Activated CD8-positive, alpha-beta memory T cell treated with anti-CD3 and anti-CD28 coated beads for 36 hours (primary cell): ENCODE measurements around the gene VAV2. TPM values are rescaled to one million over a fixed set of nuclear protein-coding genes. Genes with fewer than 3 reads are reported as not detected.
"Not testable (repeated sequence)": the region's sequence is repeated elsewhere in the genome, so short reads cannot be mapped to it uniquely, and the experiment has no call there.

Source experiments
- CTCF ChIA-PET: fragments of 350-600 bp; sonication (Branson Sonifier 250); formaldehyde crosslinking; loops from one replicate; lab custom pipeline; 2021; ENCODE audit warnings: antibody characterized with exemption; lab: Charles Lee
- POLR2A ChIA-PET: fragments of 350-600 bp; sonication (Branson Sonifier 250); formaldehyde crosslinking; loops from one replicate; lab custom pipeline; 2021; ENCODE audit warnings: antibody characterized with exemption; lab: Charles Lee
- total RNA-seq, 2 experiments: library from RNA; stranded (reverse); gene quantifications; one replicate each; pipeline ENCODE4 v1.2.3, GENCODE V29; 2021

Gene VAV2
- total RNA-seq, 2 experiments from 2014 or later: 6.2 to 6.7 TPM

DNA sequence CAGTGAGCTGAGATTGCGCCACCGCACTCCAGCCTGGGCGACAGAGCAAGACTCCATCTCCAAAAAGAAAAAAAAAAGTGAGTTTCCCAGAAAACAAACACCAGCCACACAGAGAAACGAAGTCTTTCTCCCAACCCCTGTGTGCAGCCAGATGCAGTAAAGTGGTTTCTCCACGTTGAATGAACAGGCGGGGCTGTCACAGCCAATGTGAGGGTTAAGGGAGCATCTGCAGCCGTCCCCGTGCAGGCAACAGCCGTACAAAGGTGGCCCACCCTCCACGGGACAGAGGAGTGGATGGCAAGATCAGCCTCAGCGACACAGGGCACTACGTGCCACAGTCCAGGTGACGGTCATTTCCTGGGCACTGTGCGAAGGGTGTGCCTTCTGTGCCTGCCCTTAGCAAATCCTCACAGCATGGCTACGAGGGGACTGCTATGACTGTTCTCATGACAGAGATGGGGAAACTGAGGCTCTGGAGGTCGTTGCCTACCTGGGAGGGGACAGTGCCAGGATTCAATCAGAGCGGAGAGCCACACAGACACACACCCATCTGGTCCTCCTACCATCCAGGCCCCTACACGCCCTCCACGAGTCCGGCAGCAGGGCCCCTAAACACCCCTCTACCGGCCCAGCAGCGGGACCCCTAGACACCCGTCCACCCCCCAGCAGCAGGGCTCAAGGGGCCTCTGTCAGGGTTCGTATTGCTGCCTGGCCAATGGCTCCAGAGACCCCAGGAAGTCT, 2.3 kb downstream of the VAV2 start:
- ChIA-PET CTCF (no interaction called here), POLR2A (no interaction called here)

DNA sequence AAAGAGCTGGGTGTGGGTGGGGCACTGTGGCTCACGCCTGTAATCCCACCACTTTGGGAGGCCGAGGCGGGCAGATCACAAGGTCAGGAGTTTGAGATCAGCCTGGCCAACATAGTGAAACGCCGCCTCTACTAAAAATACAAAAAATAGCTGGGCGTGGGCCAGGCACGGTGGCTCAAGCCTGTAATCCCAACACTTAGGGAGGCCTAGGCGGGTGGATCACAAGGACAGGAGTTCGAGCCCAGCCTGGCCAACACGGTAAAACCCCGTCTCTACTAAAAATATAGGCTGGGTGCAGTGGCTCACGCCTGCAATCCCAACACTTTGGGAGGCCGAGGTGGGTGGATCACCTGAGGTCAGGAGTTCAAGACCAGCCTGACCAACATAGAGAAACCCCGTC, 3.4 kb downstream of the VAV2 start:
- CTCF ChIA-PET, POLR2A ChIA-PET: not testable (repeated sequence)

DNA sequence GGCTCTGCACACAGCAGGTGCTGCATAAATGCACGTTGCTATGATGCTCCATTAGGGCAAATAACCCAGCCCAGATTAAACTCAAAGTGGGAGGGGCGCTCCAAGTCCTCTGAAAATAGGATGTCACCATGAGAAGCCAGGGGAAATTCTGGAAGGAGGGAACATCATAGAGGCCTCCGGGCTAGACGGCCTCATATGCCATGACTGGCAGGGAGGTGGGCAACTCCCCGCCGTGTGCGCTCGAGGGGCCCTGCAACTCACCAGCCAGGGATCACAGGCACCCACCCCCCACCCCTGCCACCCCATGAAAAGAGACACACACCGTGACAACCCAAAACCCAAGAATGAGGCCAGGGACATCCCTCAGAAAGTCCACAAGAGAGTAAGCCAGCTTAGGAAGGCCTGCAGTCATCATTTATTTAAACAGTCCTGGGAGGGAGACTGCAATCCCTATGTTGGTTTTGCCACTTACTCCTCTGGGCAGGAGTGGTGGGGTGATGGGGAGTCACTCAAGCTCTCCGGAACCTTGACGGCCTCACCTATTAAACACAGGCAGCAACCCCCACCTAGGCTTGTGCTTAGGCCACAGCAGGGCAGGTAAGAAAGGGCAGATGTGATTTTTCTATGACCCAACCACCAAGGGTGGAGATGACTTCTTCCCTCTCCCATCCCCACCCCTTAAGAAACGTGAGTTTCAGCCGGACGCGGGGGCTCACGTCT, 4.0 kb downstream of the VAV2 start:
- CTCF ChIA-PET: no interaction called here
- POLR2A ChIA-PET: no interaction called here

GRCh38 chr9:133987446-133987788, 4.7 kb downstream of the VAV2 start:
- CTCF ChIA-PET: no interaction called here
- POLR2A ChIA-PET: no interaction called here

DNA sequence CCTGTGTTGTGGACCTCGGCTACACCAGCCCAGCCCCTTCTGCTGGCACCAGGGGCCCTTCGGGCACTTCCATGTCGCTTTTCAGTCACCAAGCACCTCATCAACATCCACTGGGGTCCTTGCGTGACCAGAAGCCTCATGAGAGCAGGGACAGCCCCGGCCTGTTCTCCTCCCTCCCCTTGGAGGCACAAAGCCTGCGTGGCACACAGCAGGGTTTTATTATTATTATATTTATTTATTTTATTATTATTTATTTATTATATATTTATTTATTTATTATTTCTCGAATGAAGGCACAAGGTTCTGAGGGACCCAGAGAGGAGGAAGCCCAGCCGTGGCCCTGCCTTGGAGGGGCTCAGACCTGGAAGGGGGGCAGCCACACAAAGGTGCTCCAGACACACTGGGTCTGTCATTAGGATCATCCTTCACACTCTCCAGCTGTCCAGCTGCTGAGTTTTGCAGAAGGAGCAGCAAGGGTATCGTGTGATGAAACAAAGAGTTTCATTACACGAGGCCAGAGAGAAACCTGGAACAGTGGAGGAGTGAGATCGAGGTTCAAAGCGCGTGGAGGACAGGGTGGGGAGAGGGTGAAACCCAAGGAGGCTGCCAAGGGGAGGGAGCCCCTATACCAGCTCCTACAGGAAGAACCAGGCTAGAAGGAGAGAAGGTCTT, 5.2 kb downstream of the VAV2 start:
- ChIA-PET CTCF (no interaction called here), POLR2A (no interaction called here)

DNA sequence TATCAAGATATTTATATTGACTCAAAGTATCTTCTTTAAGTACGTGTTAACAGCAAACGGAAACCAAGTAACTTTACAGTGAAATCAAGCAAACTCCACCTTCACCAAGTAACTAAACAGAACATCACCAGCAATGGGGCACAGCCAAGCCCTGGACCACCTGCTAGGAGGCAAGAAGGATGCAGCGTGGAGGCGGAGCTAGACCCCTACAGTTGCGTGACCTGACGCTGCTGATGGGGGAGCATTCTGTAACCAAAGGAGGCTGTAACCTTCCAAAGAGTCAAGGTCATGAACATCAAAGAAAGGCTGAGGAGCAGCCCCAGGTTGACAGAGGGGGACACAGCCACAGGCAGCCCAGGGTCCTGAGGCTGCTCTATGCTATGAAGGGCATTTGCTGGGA, 6.1 kb downstream of the VAV2 start:
- POLR2A ChIA-PET: no interaction called here
- CTCF ChIA-PET: no interaction called here

- ChIA-PET POLR2A (no interaction called here), CTCF (interaction anchor here (1.2 kb wide), 1 partner anchor 13 kb away, joined by 3 read pairs; no protein-coding TSS in a partner anchor)
Measured at GRCh38 chr9:133982971-133983720, 9.0 kb downstream of the VAV2 start.

DNA sequence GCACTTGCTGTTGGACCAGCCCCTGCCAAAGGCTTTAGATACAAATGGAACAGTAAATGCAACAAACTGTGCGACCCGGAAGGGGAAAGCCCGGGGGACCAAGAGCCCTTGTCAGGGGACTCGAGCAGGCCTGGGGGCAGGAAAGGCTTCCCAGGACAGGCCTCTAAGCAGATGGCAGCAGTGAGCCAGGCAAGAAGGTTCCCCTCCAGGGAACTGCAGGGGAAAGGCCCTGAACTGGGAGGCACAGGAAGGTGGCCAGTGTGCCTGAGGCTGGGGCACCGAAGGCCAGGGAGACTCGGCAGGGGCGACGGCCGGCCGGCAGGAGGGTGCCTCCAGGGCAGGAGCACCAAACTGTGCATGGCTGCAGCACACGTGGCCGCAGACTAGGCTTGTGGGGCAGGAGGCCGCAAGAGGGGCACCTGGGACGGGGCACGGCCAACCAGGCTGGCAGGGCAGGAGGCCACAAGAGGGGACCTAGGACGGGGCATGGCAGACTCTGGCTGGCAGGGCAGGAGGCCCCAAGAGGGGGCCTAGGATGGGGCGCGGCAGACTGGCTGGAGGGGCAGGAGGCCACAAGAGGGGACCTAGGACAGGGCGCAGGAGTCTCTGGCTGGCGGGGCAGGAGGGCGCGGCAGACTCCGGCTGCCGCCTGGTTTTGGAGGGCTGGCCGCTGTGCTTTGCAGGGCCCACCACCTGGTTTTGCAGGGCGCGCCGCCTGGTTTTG, 10.0 kb downstream of the VAV2 start:
- POLR2A ChIA-PET: no interaction called here
- CTCF ChIA-PET: no interaction called here

- ChIA-PET CTCF (no interaction called here), POLR2A (no interaction called here)
Measured at GRCh38 chr9:133981589-133981957, 10.6 kb downstream of the VAV2 start.

DNA sequence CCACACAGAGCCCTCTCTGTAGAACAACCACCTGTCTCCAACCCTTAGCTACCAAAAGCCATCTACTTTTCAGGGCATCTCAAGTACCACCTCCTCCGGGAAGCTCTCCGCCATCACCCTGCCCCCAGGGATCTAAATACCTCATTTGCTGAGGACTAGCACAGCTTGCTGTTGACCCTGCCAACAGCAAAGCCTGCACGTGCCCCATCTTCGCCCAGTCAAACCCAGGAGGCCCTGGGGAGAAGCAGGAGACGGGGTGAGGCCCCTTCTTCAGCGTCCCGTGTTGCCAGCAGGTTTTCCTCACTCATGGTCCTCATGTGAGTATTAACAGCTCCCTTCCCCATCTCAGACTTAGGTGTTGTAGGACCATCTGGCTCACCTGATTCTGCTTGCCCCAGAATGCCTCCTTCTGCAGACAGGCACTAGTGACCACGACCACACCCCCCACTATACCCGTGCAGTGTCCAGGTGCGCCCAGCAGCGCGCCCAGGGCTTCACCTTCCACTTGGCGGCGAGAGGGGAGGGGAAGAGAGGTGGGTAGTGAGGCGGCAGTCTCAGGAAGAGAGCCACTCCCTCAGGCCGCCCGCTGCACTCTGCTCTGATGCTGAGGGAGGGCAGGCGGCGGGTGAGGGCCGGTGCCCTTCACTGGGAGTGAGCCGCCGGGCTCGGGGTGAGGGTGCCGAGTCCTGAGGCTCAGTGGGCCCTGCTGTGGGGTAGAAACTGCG, 11.1 kb downstream of the VAV2 start:
- ChIA-PET POLR2A (no interaction called here), CTCF (no interaction called here)

GRCh38 chr9:133979921-133980863, 11.9 kb downstream of the VAV2 start:
- POLR2A ChIA-PET: no interaction called here
- CTCF ChIA-PET: no interaction called here

GRCh38 chr9:133979273-133979920, 12.7 kb downstream of the VAV2 start:
- ChIA-PET POLR2A (interaction anchor here (0.6 kb wide), 1 partner anchor 904 kb away, joined by 7 read pairs; no protein-coding TSS in a partner anchor), CTCF (no interaction called here)

GRCh38 chr9:133978899-133979272, 13.2 kb downstream of the VAV2 start:
- CTCF ChIA-PET: no interaction called here

GRCh38 chr9:133978226-133978898, 13.8 kb downstream of the VAV2 start:
- POLR2A ChIA-PET: no interaction called here
- CTCF ChIA-PET: no interaction called here

More at GRCh38 chr9:133978899-133979272, 13.2 kb downstream of the VAV2 start:
- POLR2A ChIA-PET: interaction anchor here (0.6 kb wide), 1 partner anchor 903 kb away, joined by 7 read pairs; no protein-coding TSS in a partner anchor

- CTCF ChIA-PET: interaction anchor here (1.1 kb wide), 1 partner anchor 18 kb away, joined by 3 read pairs; no protein-coding TSS in a partner anchor
Measured at GRCh38 chr9:133977421-133978201, 14.5 kb downstream of the VAV2 start.

DNA sequence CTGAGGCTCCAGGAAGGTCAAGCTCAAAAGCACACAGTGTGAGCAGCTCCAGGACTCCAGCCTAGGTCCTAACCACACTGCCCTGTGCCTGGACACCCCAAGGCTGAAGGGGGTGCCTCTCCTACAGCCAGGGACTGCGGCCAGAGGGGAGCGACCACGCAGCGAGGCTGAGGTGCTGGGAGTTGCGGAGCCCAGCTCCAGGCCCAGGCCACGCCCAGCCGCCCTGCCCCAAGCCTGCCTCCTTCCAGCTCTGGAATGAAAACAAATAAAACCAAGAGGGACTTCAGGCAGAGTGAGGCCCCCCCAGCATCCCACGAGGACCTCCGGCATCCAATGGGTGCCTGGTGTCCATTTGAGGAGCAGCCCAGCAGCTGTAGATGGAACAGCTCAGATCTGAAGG, 15.2 kb downstream of the VAV2 start:
- ChIA-PET POLR2A (no interaction called here), CTCF (interaction anchor here (1.1 kb wide), 1 partner anchor 18 kb away, joined by 3 read pairs; no protein-coding TSS in a partner anchor)

More at GRCh38 chr9:133977421-133978201, 14.5 kb downstream of the VAV2 start:
- POLR2A ChIA-PET: no interaction called here
